Activated T-helper 1 cell treated with anti-CD3 and anti-CD28 coated beads, Interleukin-2, amount 50 U/mL, for 16 hours (primary cell): ENCODE data around the gene ATAD3B.
"Not testable (repeated sequence)": the region's sequence is repeated elsewhere in the genome, so short reads cannot be mapped to it uniquely, and the experiment has no call there.

Experiments
- DNase-seq, 2 donors: peaks; one replicate each; pipeline ENCODE4 v3.0.0-alpha.2; 2020; ENCODE audit warnings: low read depth in 1 of 2, low spot score in 1 of 2

The ATAD3B gene

DNA sequence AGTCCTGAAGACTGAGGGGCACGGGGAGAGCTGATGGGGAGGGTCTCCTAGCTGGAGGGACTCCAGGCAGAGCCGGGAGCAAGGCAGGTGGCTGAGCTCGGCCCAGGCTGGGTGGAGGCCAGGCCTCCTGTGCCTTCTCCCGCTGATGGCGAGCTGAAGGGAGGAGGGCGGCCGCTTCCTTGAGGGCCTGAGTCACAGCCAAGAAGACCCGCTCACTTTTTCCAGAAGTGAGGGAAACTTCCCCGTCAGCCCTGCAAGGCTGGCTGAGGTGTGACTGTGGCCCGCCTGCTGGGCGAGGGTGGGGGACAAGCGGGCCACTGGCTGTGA is 37.8 kb upstream of the ATAD3B start:
- DNase-seq: no peak

DNA sequence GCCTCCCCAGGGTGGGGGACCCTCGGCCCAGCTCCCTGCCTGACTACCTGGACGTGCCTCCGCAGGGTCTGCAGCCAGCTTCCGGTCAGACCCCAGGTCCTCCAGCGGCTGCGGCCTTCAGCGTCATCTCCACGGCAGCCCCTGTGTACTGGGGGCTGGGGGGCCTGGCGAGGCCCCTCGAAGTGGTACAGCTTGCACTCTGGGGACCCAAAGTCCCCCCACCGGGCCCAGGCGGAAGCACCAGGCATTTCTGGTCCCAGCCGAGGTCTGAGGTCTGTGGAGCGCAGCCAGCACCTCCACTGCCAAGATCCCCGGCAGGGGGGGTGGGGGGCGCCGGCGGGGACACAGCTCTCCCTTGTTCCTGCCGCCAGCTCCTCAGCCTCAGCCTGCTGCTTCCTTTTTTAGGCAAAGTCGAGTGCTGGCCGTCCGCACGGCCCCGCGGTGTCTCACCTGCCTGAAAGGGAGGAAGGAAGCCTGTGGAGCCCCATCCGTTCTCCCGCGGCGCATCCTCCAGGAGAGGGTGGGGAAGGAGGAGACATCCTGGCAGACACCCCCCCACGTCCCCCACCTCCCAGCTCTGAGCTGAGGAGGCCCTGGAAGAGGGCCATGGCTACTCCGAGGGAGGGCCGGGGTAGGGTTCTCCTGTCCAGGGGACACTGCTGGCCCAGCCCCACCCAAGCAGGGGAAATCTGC is 37.3 kb upstream of the ATAD3B start:
- no peak for DNase-seq

DNA sequence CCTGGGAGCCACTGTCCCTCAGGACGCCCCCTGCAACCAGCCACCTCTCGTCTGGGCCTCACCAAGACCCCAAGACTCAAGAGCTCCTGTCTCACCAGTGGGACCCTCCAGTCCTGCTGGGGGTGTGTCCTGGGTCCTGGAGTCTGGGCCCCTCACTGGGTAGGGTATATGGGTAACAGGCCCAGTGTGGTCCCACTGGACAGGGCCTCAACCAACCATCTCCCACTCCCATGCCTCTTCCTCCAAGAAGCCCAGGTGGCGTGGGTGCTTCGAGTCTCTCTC is 36.8 kb upstream of the ATAD3B start:
- no peak for DNase-seq

DNA sequence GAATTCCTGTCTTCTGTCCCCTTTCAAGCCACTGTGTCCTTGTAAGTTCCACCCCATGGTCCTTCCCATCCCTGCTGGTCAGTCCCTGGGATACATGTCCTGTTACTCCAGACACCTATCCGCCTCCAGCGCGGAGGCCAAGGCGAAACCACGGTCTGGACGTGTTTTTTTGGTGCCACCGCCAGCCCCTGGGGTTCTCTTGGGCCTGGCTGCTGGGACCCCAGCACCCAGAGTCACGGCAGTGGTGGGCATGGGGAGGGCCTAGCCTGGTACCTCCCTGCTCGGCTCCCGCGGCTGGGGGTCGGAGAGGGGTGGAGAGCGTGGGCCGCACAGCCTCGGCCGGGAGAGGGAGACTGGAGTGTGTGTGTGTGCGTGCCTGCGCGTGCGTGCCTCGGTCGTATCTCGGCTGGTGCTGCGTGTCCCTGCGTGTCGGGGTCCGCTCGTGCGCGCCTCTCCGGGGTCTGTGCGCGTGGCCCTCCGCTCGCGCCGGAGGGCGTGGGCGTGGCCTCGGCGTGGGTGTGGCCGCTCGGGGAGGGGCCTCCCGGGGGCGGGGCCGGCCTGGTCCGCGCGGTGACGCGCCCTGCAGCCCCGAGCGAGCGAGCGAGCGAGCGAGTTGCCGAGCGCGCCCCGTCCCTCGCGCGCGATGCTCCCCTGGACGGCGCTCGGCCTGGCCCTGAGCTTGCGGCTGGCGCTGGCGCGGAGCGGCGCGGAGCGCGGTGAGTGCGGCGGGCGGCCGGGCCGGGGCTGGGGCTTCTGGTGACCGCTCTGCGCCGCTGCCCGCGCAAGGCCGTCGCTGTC is 36.3 kb upstream of the ATAD3B start, which contains the start of gene VWA1:
TSS of gene VWA1 (plus strand) at position 585 of the 798 bp plus-strand sequence. CDS start at position 644, 59 bp downstream.
- peak in 1 of 2 donors; percentile 46 for DNase-seq

DNA sequence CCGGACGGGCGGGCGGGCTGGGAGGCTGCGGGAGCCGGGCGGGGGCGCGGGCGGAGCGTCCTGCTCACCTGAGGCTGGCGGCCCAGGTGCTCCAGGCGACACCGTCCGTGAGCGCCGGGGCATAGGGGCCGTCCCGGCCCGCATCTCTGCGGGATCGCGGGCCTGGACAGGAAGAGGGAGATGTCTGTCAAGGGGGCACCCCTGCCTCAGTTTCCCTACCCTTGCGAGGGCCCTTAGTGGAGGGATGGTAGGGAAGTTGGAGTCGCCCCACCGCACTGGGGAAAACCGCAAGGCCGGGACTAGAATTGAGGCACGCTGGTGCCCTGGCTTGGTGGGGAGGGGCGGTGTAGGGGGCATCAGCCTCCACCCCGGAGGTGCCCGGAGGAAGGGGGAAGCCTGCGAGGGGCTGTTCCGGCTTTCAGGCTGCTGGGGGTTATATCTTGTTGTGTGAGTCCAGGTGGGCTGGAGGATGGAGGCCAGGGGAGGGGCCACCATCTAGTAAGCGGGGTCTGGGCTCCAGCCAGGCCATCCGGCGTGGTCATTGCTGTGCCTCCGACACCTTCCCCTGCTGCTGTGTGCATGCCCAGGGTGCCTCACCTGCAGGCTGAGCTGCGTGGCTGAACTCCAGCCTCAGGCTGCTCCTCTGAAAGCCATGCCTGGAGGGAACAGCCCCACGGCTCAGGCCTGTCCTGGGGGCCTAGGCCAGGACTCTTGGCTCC is 35.5 kb upstream of the ATAD3B start:
- no peak for DNase-seq

DNA sequence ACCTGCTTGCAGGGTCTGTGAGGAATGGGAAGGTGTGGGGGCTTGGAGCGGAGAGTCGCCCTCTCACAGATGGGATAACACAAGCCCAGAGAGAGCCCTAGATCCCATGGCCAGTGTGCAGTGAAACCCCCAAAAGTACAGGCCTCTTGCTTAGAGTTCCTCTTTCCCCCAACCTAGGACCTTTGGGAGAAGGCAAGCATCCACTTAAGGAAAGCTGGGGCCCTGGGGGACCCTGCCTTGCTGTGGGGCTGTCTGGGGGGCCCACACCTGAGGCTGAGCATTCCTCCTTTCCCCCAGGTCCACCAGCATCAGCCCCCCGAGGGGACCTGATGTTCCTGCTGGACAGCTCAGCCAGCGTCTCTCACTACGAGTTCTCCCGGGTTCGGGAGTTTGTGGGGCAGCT is 34.9 kb upstream of the ATAD3B start:
- no peak for DNase-seq

DNA sequence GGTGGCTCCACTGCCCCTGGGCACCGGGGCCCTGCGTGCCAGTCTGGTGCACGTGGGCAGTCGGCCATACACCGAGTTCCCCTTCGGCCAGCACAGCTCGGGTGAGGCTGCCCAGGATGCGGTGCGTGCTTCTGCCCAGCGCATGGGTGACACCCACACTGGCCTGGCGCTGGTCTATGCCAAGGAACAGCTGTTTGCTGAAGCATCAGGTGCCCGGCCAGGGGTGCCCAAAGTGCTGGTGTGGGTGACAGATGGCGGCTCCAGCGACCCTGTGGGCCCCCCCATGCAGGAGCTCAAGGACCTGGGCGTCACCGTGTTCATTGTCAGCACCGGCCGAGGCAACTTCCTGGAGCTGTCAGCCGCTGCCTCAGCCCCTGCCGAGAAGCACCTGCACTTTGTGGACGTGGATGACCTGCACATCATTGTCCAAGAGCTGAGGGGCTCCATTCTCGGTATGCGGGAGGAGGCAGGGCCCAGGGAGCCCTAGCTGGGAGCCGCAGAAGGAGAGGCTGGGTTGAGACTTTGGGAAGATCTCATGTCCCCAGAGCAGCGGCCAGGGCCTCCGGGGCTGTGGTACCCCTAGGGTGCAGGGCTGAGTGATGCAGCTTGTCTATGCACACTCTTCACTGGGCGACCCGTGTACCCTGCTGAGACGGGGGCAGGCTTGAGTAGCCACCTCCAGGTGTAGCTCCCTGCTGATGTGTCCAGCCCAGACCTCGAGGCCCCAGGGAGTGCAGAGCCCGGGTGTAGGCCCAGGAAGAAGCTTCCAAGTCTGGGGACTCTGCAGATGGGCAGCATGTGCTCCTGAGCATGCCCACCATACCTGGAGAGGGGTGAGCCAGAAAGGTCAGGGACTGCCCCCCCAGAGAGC is 34.3 kb upstream of the ATAD3B start:
- no peak for DNase-seq

DNA sequence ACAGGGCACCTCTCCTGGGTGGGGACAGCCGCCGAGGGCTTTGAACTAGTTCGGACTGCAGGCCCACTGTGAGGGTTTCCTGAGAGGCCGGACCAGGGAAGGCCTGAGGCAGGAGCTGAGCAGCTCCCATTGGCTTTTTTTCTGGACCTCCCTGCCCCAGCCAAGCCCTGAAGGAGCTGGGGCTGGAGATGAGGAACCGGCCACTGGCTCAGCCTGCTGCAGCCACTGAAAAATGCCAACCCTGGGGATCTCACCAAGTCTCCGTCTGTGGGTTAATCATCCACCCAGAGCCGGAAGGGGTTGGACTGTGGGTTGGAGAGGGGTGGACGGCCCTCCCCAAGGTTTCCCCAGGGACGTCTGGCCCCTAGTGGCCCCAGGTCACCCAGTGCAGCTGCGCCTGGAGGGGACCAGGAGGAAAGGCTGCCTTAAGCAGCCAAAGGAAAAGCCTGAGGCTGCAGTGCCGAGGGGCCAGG is 33.6 kb upstream of the ATAD3B start:
- no peak for DNase-seq

DNA sequence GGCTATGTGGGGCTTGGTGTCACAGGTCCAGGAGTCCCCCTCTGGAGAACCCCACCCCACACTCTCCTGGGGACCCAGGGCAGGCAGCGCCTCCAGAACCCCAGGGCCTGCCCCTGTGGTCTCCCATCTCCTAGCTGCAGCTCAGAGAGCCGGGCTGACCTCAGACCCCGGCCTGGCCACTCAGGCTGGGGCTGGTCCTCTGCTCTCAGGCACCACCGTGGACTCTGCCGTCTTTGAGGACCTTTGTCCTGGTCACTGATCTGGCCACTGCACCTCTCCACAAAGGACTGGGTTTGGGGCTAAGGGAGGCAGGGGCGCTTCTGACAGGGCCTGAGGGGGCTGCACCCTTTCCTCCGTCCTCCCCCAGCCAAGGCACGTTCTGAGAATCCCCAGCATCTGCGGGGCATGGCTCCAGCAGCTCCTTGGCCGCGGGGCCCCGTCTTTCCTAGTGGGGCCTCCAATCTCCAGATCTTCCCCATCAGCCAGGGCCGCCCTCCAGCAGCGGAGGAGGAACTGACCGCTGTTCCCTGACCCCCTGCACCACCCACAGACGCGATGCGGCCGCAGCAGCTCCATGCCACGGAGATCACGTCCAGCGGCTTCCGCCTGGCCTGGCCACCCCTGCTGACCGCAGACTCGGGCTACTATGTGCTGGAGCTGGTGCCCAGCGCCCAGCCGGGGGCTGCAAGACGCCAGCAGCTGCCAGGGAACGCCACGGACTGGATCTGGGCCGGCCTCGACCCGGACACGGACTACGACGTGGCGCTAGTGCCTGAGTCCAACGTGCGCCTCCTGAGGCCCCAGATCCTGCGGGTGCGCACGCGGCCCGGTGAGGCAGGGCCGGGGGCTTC is 32.8 kb upstream of the ATAD3B start:
- DNase-seq: no peak

DNA sequence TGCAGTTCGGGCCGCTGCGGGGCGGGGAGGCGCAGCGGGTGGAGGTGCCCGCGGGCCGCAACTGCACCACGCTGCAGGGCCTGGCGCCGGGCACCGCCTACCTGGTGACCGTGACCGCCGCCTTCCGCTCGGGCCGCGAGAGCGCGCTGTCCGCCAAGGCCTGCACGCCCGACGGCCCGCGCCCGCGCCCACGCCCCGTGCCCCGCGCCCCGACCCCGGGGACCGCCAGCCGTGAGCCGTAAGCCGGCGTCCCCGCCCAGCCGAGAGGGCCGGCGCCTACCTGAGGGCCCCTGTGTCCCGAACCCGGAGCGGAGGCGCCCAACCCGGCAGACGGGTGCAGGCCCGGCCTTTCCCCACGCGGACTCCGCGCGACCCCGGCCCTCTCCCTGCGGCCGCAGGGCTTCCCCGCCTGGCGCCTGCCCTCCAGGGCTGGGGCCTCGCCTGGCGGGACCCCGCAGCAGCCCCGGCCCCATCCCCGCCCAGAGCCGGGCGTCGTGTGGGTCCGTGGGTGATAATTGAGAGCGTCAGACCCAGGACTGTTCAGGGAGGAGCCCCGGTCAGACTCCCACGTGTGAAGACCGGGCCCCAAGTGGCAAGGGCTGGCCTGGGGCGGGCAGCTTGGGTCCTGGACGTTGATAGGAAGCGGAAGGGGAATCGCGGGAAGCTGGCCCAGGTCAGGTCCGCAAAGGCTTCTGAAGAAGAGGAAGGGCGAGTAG is 31.9 kb upstream of the ATAD3B start:
- DNase-seq: no peak

DNA sequence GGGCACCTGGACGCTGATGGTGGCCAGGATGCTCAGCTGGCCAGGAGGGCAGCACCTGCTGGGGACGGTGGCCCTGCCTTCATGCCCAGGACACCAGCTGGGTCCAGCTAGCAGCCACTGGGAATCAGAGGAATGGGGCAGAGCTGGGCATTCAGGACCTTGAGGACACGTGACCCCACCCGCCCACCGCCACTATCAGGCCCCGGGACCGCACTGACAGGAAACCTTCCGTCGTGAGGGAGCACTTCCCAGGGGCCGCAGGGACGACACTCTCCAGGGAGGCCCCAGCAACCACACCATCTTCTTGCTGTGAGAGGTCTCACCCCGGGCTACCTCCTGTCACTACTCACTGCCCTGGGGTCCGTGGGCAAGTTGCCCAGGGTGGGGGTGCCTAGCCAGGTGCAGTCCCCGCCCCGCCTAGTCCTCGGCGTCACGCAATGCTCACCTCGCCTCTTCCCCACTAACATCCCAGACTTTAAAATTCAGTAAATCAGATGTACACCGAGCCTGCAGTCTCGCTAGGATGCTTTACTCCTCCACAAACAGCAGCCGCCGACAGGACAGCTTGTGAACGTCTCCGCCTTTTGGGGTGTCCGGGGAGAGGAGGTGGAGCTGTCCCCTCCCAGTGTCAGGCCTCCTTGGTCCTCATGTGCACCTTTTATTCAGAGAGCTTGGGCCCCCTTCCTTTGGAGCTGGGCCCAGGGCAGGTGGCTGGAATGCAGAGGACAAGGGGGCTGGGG is 31.1 kb upstream of the ATAD3B start:
- DNase-seq: no peak

DNA sequence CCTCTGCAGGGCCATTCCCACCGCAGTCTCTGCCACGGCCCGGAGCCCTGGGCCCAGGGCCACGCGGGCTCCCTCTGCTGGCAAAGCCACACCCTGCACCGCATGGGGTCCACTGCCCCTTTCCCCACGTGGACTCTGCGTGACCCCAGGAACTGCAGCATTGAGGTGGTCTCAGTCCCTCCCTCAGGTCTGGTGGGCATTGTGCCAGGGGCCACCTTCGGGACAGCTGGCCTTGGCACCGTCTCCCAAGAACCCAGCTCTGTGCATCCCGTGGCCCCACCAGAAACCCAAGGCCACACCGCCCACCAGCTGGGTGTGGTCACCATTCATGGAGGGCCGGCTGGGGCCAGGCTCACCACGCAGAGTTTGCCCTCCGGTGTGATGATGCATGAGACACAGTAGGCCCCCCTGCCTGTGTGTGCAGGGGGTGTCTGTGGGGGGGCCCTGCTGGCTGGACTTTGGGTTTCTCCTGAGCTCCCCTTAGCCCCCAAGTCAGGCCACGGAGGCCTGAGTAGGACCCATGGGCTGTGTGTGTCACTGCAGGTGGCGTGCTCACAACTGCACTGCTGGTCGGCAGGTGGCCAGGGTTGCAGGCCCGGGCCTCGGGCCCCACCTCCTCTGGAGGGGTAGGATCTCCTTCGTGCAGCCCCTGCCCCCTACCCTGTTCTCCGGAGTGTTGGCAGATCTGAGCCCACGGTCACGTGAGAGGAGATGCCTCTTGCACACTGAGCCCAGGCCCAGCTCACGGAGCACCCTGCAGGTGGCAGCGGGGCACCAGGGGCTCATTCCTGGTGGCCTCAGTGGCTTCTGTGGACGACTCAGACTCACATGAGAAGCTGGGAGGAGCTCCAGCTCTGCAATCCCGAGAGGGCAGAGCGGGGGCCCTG is 30.3 kb upstream of the ATAD3B start:
- peak; percentile 15 to 49 for DNase-seq

DNA sequence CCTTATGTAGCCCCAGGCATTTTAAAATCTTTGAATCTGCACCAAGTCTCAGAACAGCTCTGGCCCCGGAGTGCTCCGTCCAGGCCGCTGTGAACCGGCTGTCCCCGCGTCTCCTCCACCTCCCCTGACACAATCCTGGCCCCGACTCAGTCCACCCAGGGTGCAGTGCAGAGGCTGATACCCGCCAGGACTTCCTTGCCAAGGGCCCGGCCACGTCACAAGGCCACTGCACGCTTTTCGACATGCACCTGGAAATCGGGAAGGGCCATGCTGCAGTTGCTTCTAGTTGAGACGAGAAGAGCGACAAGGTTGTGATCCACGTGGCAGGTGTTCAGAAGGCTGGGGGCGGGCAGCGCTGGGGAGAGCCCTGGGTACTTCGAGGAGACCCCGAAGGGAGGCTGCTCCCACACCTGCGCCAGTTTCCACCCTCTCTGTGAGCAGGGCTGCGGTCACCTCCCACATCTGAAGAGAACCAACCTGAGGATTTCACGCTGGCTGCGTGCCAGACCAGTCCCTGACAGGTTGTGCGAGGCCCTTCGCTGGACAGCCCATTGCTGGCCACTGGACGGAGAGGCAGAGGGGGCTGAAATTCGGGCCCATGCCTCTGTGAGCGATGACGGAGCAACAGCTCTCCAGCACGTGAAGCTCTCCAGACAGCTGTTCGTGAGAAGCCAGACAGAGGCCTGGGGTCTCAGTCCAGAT is 29.3 kb upstream of the ATAD3B start:
- no peak for DNase-seq

DNA sequence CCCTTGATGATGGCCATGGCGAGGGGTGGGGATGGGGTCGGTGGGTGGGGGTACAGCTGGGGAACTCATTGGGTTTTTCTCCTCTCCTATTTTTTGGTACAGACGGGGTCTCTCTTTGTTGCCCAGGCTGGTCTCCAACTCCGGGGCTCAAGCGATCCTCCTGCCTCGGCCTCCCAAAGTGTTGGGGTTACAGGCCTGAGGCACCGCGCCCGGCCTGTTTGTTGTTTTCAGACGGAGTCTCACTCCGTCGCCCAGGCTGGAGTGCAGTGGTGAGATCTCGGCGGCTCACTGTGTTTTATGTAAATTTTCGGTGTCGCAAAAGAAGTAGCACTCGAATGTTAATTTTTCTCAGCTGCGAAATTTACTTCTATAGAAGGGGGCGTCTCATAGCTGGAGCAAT is 24.9 kb upstream of the ATAD3B start:
- not testable (repeated sequence) for DNase-seq

DNA sequence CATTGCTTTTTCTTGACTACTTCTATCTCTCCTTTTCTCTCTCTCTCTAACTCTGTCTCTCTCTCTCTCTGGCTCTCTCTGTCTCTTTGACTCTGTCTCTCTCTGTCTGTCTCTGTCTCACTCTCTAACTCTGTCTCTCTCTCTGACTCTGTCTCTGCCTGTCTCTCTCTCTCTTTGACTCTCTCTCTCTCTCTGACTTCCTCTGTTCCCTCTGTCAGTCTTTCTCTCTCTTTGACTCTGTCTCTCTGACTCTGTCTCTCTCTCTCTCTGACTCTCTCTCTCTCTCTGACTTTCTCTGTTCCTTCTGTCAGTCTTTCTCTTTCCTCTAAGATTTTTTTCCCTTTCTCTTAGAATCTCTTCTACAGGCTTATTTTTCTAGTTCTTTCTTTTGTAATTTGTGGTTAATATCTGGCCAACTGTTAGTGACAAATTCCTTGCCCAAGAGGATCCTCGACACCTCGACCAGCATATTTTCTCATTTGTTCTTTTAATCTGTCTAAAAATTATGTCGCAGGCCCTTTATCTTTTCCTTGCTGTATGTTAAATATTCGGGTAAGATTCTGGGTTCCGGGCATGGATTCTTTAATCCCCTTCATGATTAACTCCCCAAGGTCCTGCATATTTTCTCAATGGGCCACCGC is 22.3 kb upstream of the ATAD3B start, which contains the start of gene ATAD3C:
TSS of gene ATAD3C (plus strand) at position 591 of the 641 bp plus-strand sequence. CDS start 995 bp downstream, outside the sequence.
- DNase-seq: no peak

DNA sequence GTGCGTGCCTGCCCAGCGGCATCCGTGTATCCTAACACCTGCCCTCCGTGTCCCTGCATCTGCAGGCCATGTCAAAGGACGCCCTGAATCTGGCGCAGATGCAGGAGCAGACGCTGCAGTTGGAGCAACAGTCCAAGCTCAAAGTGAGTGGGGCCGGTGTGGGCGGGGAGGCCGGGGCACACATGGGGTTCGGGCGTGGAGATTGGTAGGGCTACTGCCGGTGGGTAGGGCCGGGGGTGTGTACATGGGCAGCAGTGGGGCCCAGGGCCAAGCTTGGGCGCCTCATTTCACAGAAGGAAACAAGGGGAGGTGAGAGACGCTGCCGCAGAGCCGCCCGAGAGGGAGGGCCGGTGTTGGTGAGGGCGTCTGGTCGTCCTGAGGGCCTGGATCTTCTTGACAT is 20.9 kb upstream of the ATAD3B start:
- DNase-seq: not testable (repeated sequence)
